HL-60 (cell line): ENCODE results near the gene BLOC1S4.

ENCODE experiments used
- CTCF ChIP-seq: IDR thresholded peaks from one replicate; pipeline ENCODE4 v1.5.1; 2011; ENCODE audit warnings: low read length, control low read depth, inconsistent platforms; ENCODE audit not compliant: insufficient read depth
- GABPA ChIP-seq: IDR thresholded peaks from 2 replicates; pipeline ENCODE4 v1.6.1; 2012; ENCODE audit warnings: low read depth
- POLR2AphosphoS5 ChIP-seq: IDR thresholded peaks from 2 replicates; pipeline ENCODE4 v1.6.1; 2012; ENCODE audit warnings: low read depth
- REST ChIP-seq: IDR thresholded peaks from 2 replicates; pipeline ENCODE4 v1.6.1; 2012; ENCODE audit warnings: low read depth; ENCODE audit not compliant: insufficient replicate concordance
- SPI1 ChIP-seq: IDR thresholded peaks from 2 replicates; pipeline ENCODE4 v1.6.1; 2012; ENCODE audit warnings: low read depth, mild to moderate bottlenecking, borderline replicate concordance

GRCh38 chr4:6742989-6743388 is 27.0 kb downstream of the BLOC1S4 start:
- no peak for TF ChIP-seq CTCF
- no peak for TF ChIP-seq POLR2AphosphoS5
- no peak for TF ChIP-seq GABPA
- TF ChIP-seq REST, result no peak
- no peak for TF ChIP-seq SPI1
